HCT116 (cell line): ENCODE measurements around the gene POLR3A. TPM values are rescaled to one million over a fixed set of nuclear protein-coding genes. Genes with fewer than 3 reads are reported as not detected.

Experiments
- ATAC-seq: fragments of 200-7000 bp; cut with Tn5 transposase; 2 replicates; pipeline ENCODE4 v1.9.1; 2020; ENCODE audit warnings: mild to moderate bottlenecking, moderate library complexity
- BruUV-seq: library from RNA; stranded (reverse); fragments of 400-500 nt; replicated peaks from 2 replicates; lab custom pipeline; 2021; lab: Mats Ljungman, UMichigan
- CTCF ChIA-PET: fragments of 300-600 bp; sonication (Branson Sonifier 250); formaldehyde crosslinking; loops from one replicate; lab custom pipeline; 2021; ENCODE audit warnings: antibody characterized with exemption; lab: Charles Lee
- POLR2A ChIA-PET: fragments of 300-600, 350-600 bp; sonication (Branson Sonifier 250); formaldehyde crosslinking; loops from one replicate; lab custom pipeline; 2021; ENCODE audit warnings: antibody characterized with exemption; lab: Charles Lee
- RAD21 ChIA-PET, 2 experiments: fragments of 300-600 bp; sonication (Branson Sonifier 250); formaldehyde crosslinking; loops; one replicate each; lab custom pipeline; 2023; ENCODE audit warnings: low total read pairs in 2 of 2; ENCODE audit not compliant: uncharacterized antibody in 2 of 2, unreplicated experiment in 2 of 2, low non-redundant PET in 1 of 2; lab: Charles Lee
- DNase-seq: peaks from one replicate; pipeline ENCODE4 v3.0.0-alpha.2; 2010; ENCODE audit warnings: low read depth, low spot score
- H2AFZ ChIP-seq: fragments of 200-600 bp; shearing (Covaris generic), sonication (generic); 2 replicates; pipeline ENCODE4 v1.6.1; 2017; ENCODE audit warnings: low read depth, mixed run types, mixed read lengths, antibody characterized with exemption, low read length; ENCODE audit not compliant: poor library complexity, severe bottlenecking
- H3K27ac ChIP-seq: 2 replicates; pipeline ENCODE4 v1.5.1; 2012; ENCODE audit warnings: low read depth, low read length
- H3K27me3 ChIP-seq: fragments of 200-600 bp; sonication (generic); 2 replicates; pipeline ENCODE4 v1.6.1; 2016; ENCODE audit warnings: mixed run types, low read length, mixed read lengths; ENCODE audit not compliant: insufficient read depth
- H3K36me3 ChIP-seq, 2 experiments: fragments of 200-500 bp in 1 of 2; fragments of 200-600 bp in 1 of 2; sonication (Bioruptor generic) in 1 of 2; sonication (generic) in 1 of 2; 2 replicates each; pipeline versions ENCODE4 v1.5.1 to v1.6.1; 2014 to 2016; ENCODE audit warnings: low read length in 2 of 2, inconsistent platforms in 1 of 2, mixed read lengths in 1 of 2, mixed run types in 1 of 2; ENCODE audit not compliant: insufficient read depth in 2 of 2, control insufficient read depth in 1 of 2
- H3K4me1 ChIP-seq, 2 experiments: fragments of 200-600 bp in 1 of 2; sonication (generic) in 1 of 2; 2 replicates each; pipeline versions ENCODE4 v1.5.1 to v1.6.1; 2012 to 2017; ENCODE audit warnings: low read length in 2 of 2, inconsistent platforms in 1 of 2, mild to moderate bottlenecking in 1 of 2, mixed read lengths in 1 of 2, mixed run types in 1 of 2, moderate library complexity in 1 of 2; ENCODE audit not compliant: insufficient read depth in 2 of 2, control insufficient read depth in 1 of 2
- H3K4me2 ChIP-seq: fragments of 200-600 bp; sonication (generic); 2 replicates; pipeline ENCODE4 v1.6.1; 2017; ENCODE audit warnings: mixed run types, low read length, mixed read lengths
- H3K4me3 ChIP-seq, 2 experiments: fragments of 200-600 bp in 1 of 2; sonication (generic) in 1 of 2; replicated peaks in 1 of 2; 2 replicates each; pipeline ENCODE4 v1.5.1; 2011 to 2016; ENCODE audit warnings: low read length in 2 of 2, control low read depth in 1 of 2, low read depth in 1 of 2, mild to moderate bottlenecking in 1 of 2, mixed read lengths in 1 of 2, mixed run types in 1 of 2
- H3K79me2 ChIP-seq: fragments of 200-600 bp; sonication (generic); 2 replicates; pipeline ENCODE4 v1.6.1; 2017; ENCODE audit warnings: mild to moderate bottlenecking, mixed run types, low read length, moderate library complexity, mixed read lengths; ENCODE audit not compliant: insufficient read depth
- H3K9ac ChIP-seq: fragments of 200-600 bp; sonication (generic); 2 replicates; pipeline ENCODE4 v1.6.1; 2016; ENCODE audit warnings: low read length, mixed read lengths
- H3K9me2 ChIP-seq: fragments of 200-600 bp; sonication (generic), shearing (Covaris generic); 2 replicates; pipeline ENCODE4 v1.6.1; 2017; ENCODE audit warnings: mixed run types, mild to moderate bottlenecking, moderate library complexity; ENCODE audit not compliant: insufficient read depth
- H3K9me3 ChIP-seq, 2 experiments: fragments of 200-500 bp in 1 of 2; fragments of 200-600 bp in 1 of 2; sonication (Bioruptor generic) in 1 of 2; sonication (generic) in 1 of 2; 2 replicates each; pipeline ENCODE4 v1.6.1; 2014 to 2017; ENCODE audit warnings: low read length in 2 of 2, mixed read lengths in 2 of 2, inconsistent platforms in 1 of 2, low read depth in 1 of 2, mild to moderate bottlenecking in 1 of 2, mixed run types in 1 of 2, moderate library complexity in 1 of 2; ENCODE audit not compliant: control insufficient read depth in 1 of 2, insufficient read depth in 1 of 2
- H4K20me1 ChIP-seq: fragments of 200-600 bp; sonication (generic), shearing (Covaris generic); 2 replicates; pipeline ENCODE4 v1.6.1; 2017; ENCODE audit warnings: mixed run types, mild to moderate bottlenecking, moderate library complexity; ENCODE audit not compliant: insufficient read depth
- ATF3 ChIP-seq: IDR thresholded peaks from 2 replicates; pipeline ENCODE4 v1.6.1; 2012
- CBX3 ChIP-seq: IDR thresholded peaks from 2 replicates; pipeline ENCODE4 v1.6.1; 2012; ENCODE audit warnings: low read depth
- CEBPB ChIP-seq: IDR thresholded peaks from 2 replicates; pipeline ENCODE4 v1.6.1; 2012; ENCODE audit warnings: low read depth
- CTCF ChIP-seq, 3 experiments: fragments of 200-600 bp in 1 of 3; sonication (generic) in 1 of 3; IDR thresholded peaks in 2 of 3; conservative IDR thresholded peaks in 1 of 3; 2 replicates each; pipeline ENCODE4 v1.5.1; 2012 to 2017; ENCODE audit warnings: low read depth in 2 of 3, low read length in 2 of 3, antibody characterized with exemption in 1 of 3, borderline replicate concordance in 1 of 3, control low read depth in 1 of 3, mild to moderate bottlenecking in 1 of 3, mixed read lengths in 1 of 3, mixed run types in 1 of 3, moderate library complexity in 1 of 3; ENCODE audit not compliant: insufficient read depth in 1 of 3
- ELF1 ChIP-seq: IDR thresholded peaks from 2 replicates; pipeline ENCODE4 v1.6.1; 2012; ENCODE audit warnings: low read depth, borderline replicate concordance
- EZH2 ChIP-seq: fragments of 200-600 bp; sonication (generic); IDR thresholded peaks from 2 replicates; pipeline ENCODE4 v1.6.1; 2017; ENCODE audit warnings: antibody characterized with exemption, mixed run types
- EZH2phosphoT487 ChIP-seq: fragments of 200-600 bp; IDR thresholded peaks from 2 replicates; pipeline ENCODE4 v1.6.1; 2018; ENCODE audit warnings: antibody characterized with exemption, borderline replicate concordance
- FOSL1 ChIP-seq: IDR thresholded peaks from 2 replicates; pipeline ENCODE4 v1.6.1; 2012; ENCODE audit warnings: low read depth
- MAX ChIP-seq: IDR thresholded peaks from 2 replicates; pipeline ENCODE4 v1.6.1; 2012
- POLR2AphosphoS5 ChIP-seq: IDR thresholded peaks from 2 replicates; pipeline ENCODE4 v1.6.1; 2011; ENCODE audit warnings: mild to moderate bottlenecking, low read depth, low read length, moderate library complexity
- RAD21 ChIP-seq: IDR thresholded peaks from 2 replicates; pipeline ENCODE4 v1.6.1; 2012; ENCODE audit warnings: low read depth, mild to moderate bottlenecking
- REST ChIP-seq: IDR thresholded peaks from 2 replicates; pipeline ENCODE4 v1.6.1; 2012; ENCODE audit warnings: low read depth
- SIN3A ChIP-seq: IDR thresholded peaks from 2 replicates; pipeline ENCODE4 v1.6.1; 2012; ENCODE audit warnings: low read depth
- SP1 ChIP-seq: IDR thresholded peaks from 2 replicates; pipeline ENCODE4 v1.6.1; 2012; ENCODE audit warnings: low read depth
- SRF ChIP-seq: IDR thresholded peaks from 2 replicates; pipeline ENCODE4 v1.6.1; 2012; ENCODE audit warnings: low read depth
- YY1 ChIP-seq: IDR thresholded peaks from 2 replicates; pipeline ENCODE4 v1.6.1; 2011; ENCODE audit warnings: low read length, low read depth, moderate library complexity, mild to moderate bottlenecking; ENCODE audit not compliant: insufficient replicate concordance; ENCODE audit errors: extremely low read depth
- ZBTB33 ChIP-seq: IDR thresholded peaks from 2 replicates; pipeline ENCODE4 v1.6.1; 2011; ENCODE audit warnings: mild to moderate bottlenecking, low read length, moderate library complexity; ENCODE audit not compliant: insufficient replicate concordance; ENCODE audit errors: extremely low read depth
- ZFX ChIP-seq: fragments of 450-650 bp; IDR thresholded peaks from 2 replicates; pipeline ENCODE4 v1.6.1; 2017
- ZNF274 ChIP-seq: fragments of 200-500 bp; sonication (Bioruptor generic); IDR thresholded peaks from 2 replicates; pipeline ENCODE4 v1.6.1; 2014; ENCODE audit warnings: mild to moderate bottlenecking, low read depth, low read length, inconsistent platforms
- intact Hi-C: fragments of 100-400 bp; cut with micrococcal nuclease; formaldehyde crosslinking; loops from 2 replicates; pipeline ENCODE4 v1.10.0; 2022
- total RNA-seq: library from RNA; stranded (reverse); gene quantifications from one replicate; pipeline ENCODE4 v1.2.1, GENCODE V29; 2021; ENCODE audit not compliant: unreplicated experiment

Gene POLR3A
- total RNA-seq, 1 experiment from 2014 or later: 26.6 TPM

- no TSS peak for BruUV-seq
- Histone ChIP-seq H3K9ac (peak overlapping the region; percentile 87), H3K36me3 (peaks cover 33 to 41% of the 10 kb centered on the region in 2 experiments), H3K79me2 (peaks cover 57% of the 10 kb centered on the region), H4K20me1 (peaks cover 40% of the 10 kb centered on the region), H3K4me1 (peaks cover 10 to 31% of the 10 kb centered on the region in 2 experiments), H3K27ac (peak overlapping the region; percentile 67), H3K27me3 (no peaks in the 10 kb centered on the region), H3K4me3 (peak overlapping the region; percentile 88 to 97), H3K9me3 (no peaks in the 10 kb centered on the region), H3K9me2 (no peaks in the 10 kb centered on the region), H2AFZ (peak overlapping the region; percentile 89), H3K4me2 (peak overlapping the region; percentile 89)
- ATAC-seq: no peak
- ChIA-PET RAD21 (no interaction called here), POLR2A (no interaction called here), CTCF (no interaction called here)
- intact Hi-C loops: loop anchor here (5.0 kb wide), 1 partner anchor 939 kb away; no protein-coding TSS in a partner anchor
- no peak for DNase-seq
- TF ChIP-seq ATF3 (no peak), POLR2AphosphoS5 (no peak), CEBPB (no peak), SRF (no peak), SP1 (no peak), EZH2phosphoT487 (no peak), FOSL1 (no peak), ZNF274 (no peak), ZFX (no peak), SIN3A (no peak; the same call in 1 of the 2 replicates), RAD21 (no peak), ZBTB33 (no peak), YY1 (no peak), CTCF (IDR thresholded peaks at IDR 0.05 in 2 of 3, conservative IDR thresholded peaks at IDR 0.05 in 1 of 3; ENCODE audit: borderline replicate concordance in 1 of 3, insufficient read depth in 1 of 3, low read depth in 2 of 3, low read length in 2 of 3) (no peak), REST (no peak), EZH2 (no peak), MAX (no peak), ELF1 (no peak), CBX3 (no peak)
Measured at GRCh38 chr10:78033387-78033636, 4.0 kb upstream of the POLR3A start.
